Trophoblast cell (in vitro differentiated cells and primary cell): Measurements from ENCODE around the gene MS4A10.

Experiments used
- DNase-seq, 2 donors: peaks; one replicate each; pipeline ENCODE4 v3.0.0-alpha.2; 2016
- H2AFZ ChIP-seq: 2 replicates; pipeline ENCODE4 v1.6.1; 2013; ENCODE audit warnings: low read length, moderate library complexity, mild to moderate bottlenecking; ENCODE audit not compliant: insufficient read depth, poor library complexity
- H2AK5ac ChIP-seq: 2 replicates; pipeline ENCODE4 v1.6.1; 2013; ENCODE audit warnings: mild to moderate bottlenecking, low read length
- H2BK120ac ChIP-seq: 2 replicates; pipeline ENCODE4 v1.6.1; 2013; ENCODE audit warnings: low read length, mild to moderate bottlenecking, moderate library complexity; ENCODE audit not compliant: insufficient read depth, poor library complexity
- H2BK12ac ChIP-seq: 2 replicates; pipeline ENCODE4 v1.6.1; 2013; ENCODE audit warnings: mild to moderate bottlenecking, low read length, moderate library complexity
- H2BK5ac ChIP-seq: 2 replicates; pipeline ENCODE4 v1.6.1; 2013; ENCODE audit warnings: low read length, low read depth, moderate library complexity, mild to moderate bottlenecking; ENCODE audit not compliant: poor library complexity
- H3K14ac ChIP-seq: 2 replicates; pipeline ENCODE4 v1.6.1; 2013; ENCODE audit warnings: mild to moderate bottlenecking, low read length
- H3K18ac ChIP-seq: 2 replicates; pipeline ENCODE4 v1.6.1; 2013; ENCODE audit warnings: mild to moderate bottlenecking, low read length
- H3K23ac ChIP-seq: 2 replicates; pipeline ENCODE4 v1.6.1; 2013; ENCODE audit warnings: low read length
- H3K27ac ChIP-seq: 2 replicates; pipeline ENCODE4 v1.5.1; 2013; ENCODE audit warnings: low read depth, mild to moderate bottlenecking, inconsistent platforms, low read length, moderate library complexity
- H3K27me3 ChIP-seq: 2 replicates; pipeline ENCODE4 v1.6.1; 2013; ENCODE audit warnings: inconsistent platforms, mild to moderate bottlenecking, low read length, moderate library complexity; ENCODE audit not compliant: insufficient read depth
- H3K36me3 ChIP-seq, 2 experiments: 1 replicate in 1 of 2; 2 replicates in 1 of 2; pipeline ENCODE4 v1.6.1; 2013; ENCODE audit warnings: low read length in 2 of 2, mild to moderate bottlenecking in 2 of 2, moderate library complexity in 1 of 2; ENCODE audit not compliant: insufficient read depth in 2 of 2, control insufficient read depth in 1 of 2
- H3K4ac ChIP-seq: 2 replicates; pipeline ENCODE4 v1.6.1; 2013; ENCODE audit warnings: low read depth, mild to moderate bottlenecking, low read length, moderate library complexity
- H3K4me1 ChIP-seq, 2 experiments: 1 replicate in 1 of 2; 2 replicates in 1 of 2; pipeline ENCODE4 v1.6.1; 2013; ENCODE audit warnings: low read length in 2 of 2, mild to moderate bottlenecking in 2 of 2, moderate library complexity in 1 of 2; ENCODE audit not compliant: insufficient read depth in 2 of 2, control insufficient read depth in 1 of 2
- H3K4me2 ChIP-seq: 2 replicates; pipeline ENCODE4 v1.6.1; 2013; ENCODE audit warnings: inconsistent platforms, mild to moderate bottlenecking, low read length, moderate library complexity
- H3K4me3 ChIP-seq: 2 replicates; pipeline ENCODE4 v1.5.1; 2013; ENCODE audit warnings: mild to moderate bottlenecking, low read depth, low read length, inconsistent platforms
- H3K79me1 ChIP-seq: one replicate; pipeline ENCODE4 v1.6.1; 2013; ENCODE audit warnings: low read length
- H3K79me2 ChIP-seq: 2 replicates; pipeline ENCODE4 v1.6.1; 2013; ENCODE audit warnings: low read length, mild to moderate bottlenecking; ENCODE audit not compliant: control insufficient read depth, insufficient read depth, poor library complexity
- H3K9ac ChIP-seq: 2 replicates; pipeline ENCODE4 v1.6.1; 2013; ENCODE audit warnings: mild to moderate bottlenecking, low read length
- H3K9me3 ChIP-seq: 2 replicates; pipeline ENCODE4 v1.6.1; 2013; ENCODE audit warnings: low read depth, mild to moderate bottlenecking, control low read depth, inconsistent platforms, low read length; ENCODE audit not compliant: insufficient read depth
- H4K12ac ChIP-seq: 2 replicates; pipeline ENCODE4 v1.6.1; 2013; ENCODE audit warnings: low read depth, mild to moderate bottlenecking, low read length, moderate library complexity
- H4K8ac ChIP-seq: 2 replicates; pipeline ENCODE4 v1.6.1; 2013; ENCODE audit warnings: low read depth, mild to moderate bottlenecking, low read length, moderate library complexity
- H4K91ac ChIP-seq: one replicate; pipeline ENCODE4 v1.6.1; 2013; ENCODE audit warnings: low read depth, mild to moderate bottlenecking, low read length, moderate library complexity
- WGBS: extraction: QIAGEN DNeasy Blood & Tissue Kit; methylation state at CpG from one replicate; pipeline ENCODE4 v1.1.7; 2013; ENCODE audit warnings: missing lambda C conversion rate; ENCODE audit not compliant: insufficient read length, insufficient coverage; ENCODE audit errors: extremely low coverage; 5-methylcytosine and 5-hydroxymethylcytosine counted together

Gene MS4A10

DNA sequence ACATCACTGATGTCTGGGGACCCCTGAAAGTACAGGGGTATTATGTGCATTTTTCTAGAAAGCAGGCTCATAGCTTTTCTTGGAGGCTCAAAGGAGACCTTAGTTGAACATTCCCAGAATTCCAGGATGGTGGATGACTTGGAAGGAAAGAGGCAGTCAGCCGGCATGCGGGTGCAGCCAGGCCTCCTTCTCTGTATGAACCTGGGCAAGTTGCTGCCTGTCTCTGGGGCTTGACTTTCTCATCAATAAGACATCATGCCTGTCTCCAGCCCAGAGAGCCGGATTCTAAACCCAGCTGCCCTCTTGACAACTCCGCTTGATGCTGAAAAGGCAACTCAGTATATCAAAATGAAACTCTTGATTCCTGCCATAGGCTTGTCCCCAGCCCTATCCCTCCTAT is 15.9 kb upstream of the MS4A10 start:
- peaks cover 0 to 4% of the 10 kb centered on the region in 2 experiments for H3K4me1 ChIP-seq
- peaks cover 3% of the 10 kb centered on the region for H3K79me1 ChIP-seq
- no peaks in the 10 kb centered on the region for H3K36me3 ChIP-seq
- no peak overlapping the region for H4K12ac ChIP-seq
- H2BK12ac ChIP-seq = no peak overlapping the region
- no peak overlapping the region for H3K9ac ChIP-seq
- H2BK120ac ChIP-seq = no peak overlapping the region
- no peak overlapping the region for H3K18ac ChIP-seq
- H3K27me3 ChIP-seq = no peaks in the 10 kb centered on the region
- no peak overlapping the region for H2AK5ac ChIP-seq
- no peak overlapping the region for H3K4me2 ChIP-seq
- no CpG with 5 or more reads among the region's 4 CpGs for WGBS
- no peak overlapping the region for H3K27ac ChIP-seq
- H4K8ac ChIP-seq = no peak overlapping the region
- H3K79me2 ChIP-seq = no peaks in the 10 kb centered on the region
- no peak overlapping the region for H2AFZ ChIP-seq
- DNase-seq = peak; percentile 27 to 57
- H3K4ac ChIP-seq = no peak overlapping the region
- no peak overlapping the region for H3K23ac ChIP-seq
- no peak overlapping the region for H2BK5ac ChIP-seq
- no peak overlapping the region for H3K14ac ChIP-seq
- no peak overlapping the region for H4K91ac ChIP-seq
- no peak overlapping the region for H3K4me3 ChIP-seq
- no peaks in the 10 kb centered on the region for H3K9me3 ChIP-seq

- WGBS = no CpG with 5 or more reads among the region's 11 CpGs
These were observed 15.3 kb upstream of the MS4A10 start for GRCh38 chr11:60769811-60770210.

DNA sequence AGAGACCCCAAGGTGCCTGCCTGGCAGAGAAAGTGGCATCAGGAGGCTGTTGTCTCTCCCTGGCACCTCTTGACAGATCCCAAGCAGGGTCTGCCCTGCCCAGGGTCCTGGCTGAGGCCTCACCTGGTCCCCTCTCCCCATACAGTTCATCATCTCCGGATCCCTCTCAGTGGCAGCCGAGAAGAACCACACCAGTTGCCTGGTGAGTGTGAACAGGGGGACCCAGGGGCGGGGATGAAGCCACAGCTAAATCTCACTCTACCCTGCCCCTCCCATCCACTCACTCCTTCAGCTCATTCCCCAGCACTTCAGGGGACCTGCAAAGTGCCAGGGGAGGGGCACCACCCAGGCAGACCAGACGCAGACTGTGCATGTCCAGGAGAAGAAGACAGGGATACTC is 14.0 kb upstream of the MS4A10 start:
- Histone ChIP-seq H3K9me3 (no peaks in the 10 kb centered on the region), H2AFZ (no peak overlapping the region), H3K14ac (no peak overlapping the region), H4K12ac (no peak overlapping the region), H3K27ac (no peak overlapping the region), H3K9ac (no peak overlapping the region), H3K4me2 (no peak overlapping the region), H3K4me1 (peaks cover 1 to 2% of the 10 kb centered on the region in 2 experiments), H3K27me3 (no peaks in the 10 kb centered on the region), H3K79me1 (peaks cover 5% of the 10 kb centered on the region), H3K79me2 (no peaks in the 10 kb centered on the region), H4K8ac (no peak overlapping the region), H3K4ac (no peak overlapping the region), H2BK5ac (no peak overlapping the region), H4K91ac (no peak overlapping the region), H2BK120ac (no peak overlapping the region), H2BK12ac (no peak overlapping the region), H3K4me3 (no peak overlapping the region), H3K18ac (no peak overlapping the region), H2AK5ac (no peak overlapping the region), H3K36me3 (no peaks in the 10 kb centered on the region), H3K23ac (no peak overlapping the region)
- no CpG with 5 or more reads among the region's 4 CpGs for WGBS
- no peak for DNase-seq

More at GRCh38 chr11:60769811-60770210, 15.3 kb upstream of the MS4A10 start:
- H2AK5ac ChIP-seq = no peak overlapping the region
- no peak overlapping the region for H4K8ac ChIP-seq
- peaks cover 0 to 4% of the 10 kb centered on the region in 2 experiments for H3K4me1 ChIP-seq
- H3K4me2 ChIP-seq = no peak overlapping the region
- peaks cover 3% of the 10 kb centered on the region for H3K79me1 ChIP-seq
- H2BK120ac ChIP-seq = peak overlapping the region; percentile 38
- peak overlapping the region; percentile 22 for H3K14ac ChIP-seq
- no peak overlapping the region for H2AFZ ChIP-seq
- H3K9ac ChIP-seq = no peak overlapping the region
- no peak overlapping the region for H3K18ac ChIP-seq
- H3K23ac ChIP-seq = no peak overlapping the region
- peak in 1 of 2 donors; percentile 39 for DNase-seq
- no peaks in the 10 kb centered on the region for H3K27me3 ChIP-seq
- no peak overlapping the region for H2BK12ac ChIP-seq
- no peaks in the 10 kb centered on the region for H3K79me2 ChIP-seq
- no peak overlapping the region for H3K4me3 ChIP-seq
- H3K9me3 ChIP-seq = no peaks in the 10 kb centered on the region
- H3K4ac ChIP-seq = no peak overlapping the region
- H2BK5ac ChIP-seq = no peak overlapping the region
- H3K27ac ChIP-seq = no peak overlapping the region
- H4K12ac ChIP-seq = no peak overlapping the region
- H3K36me3 ChIP-seq = no peaks in the 10 kb centered on the region
- H4K91ac ChIP-seq = no peak overlapping the region

DNA sequence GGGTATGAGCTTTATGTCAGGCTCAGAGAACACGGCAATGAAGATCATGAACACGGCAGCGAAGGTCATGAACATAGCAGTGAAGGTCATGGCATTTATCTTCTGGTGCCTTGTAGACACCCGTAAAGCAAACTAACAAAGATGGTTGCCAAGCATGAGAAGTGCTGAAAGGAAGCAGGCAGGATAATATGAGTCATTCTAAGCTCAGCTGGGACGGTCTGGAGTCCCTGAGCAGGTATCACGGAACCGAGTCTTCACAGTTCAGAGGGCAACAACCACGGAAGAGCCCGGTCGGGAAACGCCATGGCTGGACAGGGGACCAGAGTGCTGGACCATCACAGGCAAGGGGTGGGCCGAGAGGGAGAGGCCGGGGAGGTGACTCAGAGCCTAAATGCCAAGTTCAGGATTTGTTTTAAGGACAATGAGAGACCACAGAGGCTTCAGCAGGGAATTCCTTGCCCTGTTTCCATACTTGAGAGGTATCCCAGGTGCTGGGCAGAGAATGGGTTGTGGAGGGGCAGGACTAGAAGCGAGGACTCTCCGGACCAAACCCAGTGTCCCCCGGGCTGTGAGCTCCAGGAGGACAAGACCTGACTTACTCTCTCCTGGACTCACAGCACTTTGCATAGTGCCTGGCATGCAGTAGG is 13.1 kb upstream of the MS4A10 start:
- H3K4me1 ChIP-seq = peaks cover 4 to 5% of the 10 kb centered on the region in 2 experiments
- no peak overlapping the region for H3K27ac ChIP-seq
- no CpG with 5 or more reads among the region's 16 CpGs for WGBS
- no peaks in the 10 kb centered on the region for H3K9me3 ChIP-seq
- no peak overlapping the region for H3K18ac ChIP-seq
- H2BK12ac ChIP-seq = no peak overlapping the region
- no peak overlapping the region for H3K4ac ChIP-seq
- H2AK5ac ChIP-seq = no peak overlapping the region
- no peak overlapping the region for H2BK120ac ChIP-seq
- peaks cover 3% of the 10 kb centered on the region for H3K79me1 ChIP-seq
- H3K23ac ChIP-seq = no peak overlapping the region
- H2AFZ ChIP-seq = no peak overlapping the region
- H4K91ac ChIP-seq = no peak overlapping the region
- H3K4me3 ChIP-seq = no peak overlapping the region
- no peak overlapping the region for H4K12ac ChIP-seq
- H3K79me2 ChIP-seq = no peaks in the 10 kb centered on the region
- H2BK5ac ChIP-seq = no peak overlapping the region
- no peak overlapping the region for H4K8ac ChIP-seq
- no peak overlapping the region for H3K4me2 ChIP-seq
- no peaks in the 10 kb centered on the region for H3K27me3 ChIP-seq
- H3K36me3 ChIP-seq = no peaks in the 10 kb centered on the region
- no peak for DNase-seq
- H3K14ac ChIP-seq = no peak overlapping the region
- no peak overlapping the region for H3K9ac ChIP-seq
